Neural progenitor cell (in vitro differentiated cells): ENCODE data around the gene CABLES1. TPM values are rescaled to one million over a fixed set of nuclear protein-coding genes. Genes with fewer than 3 reads are reported as not detected.
A peak's percentile ranks its signal among the peaks of the same experiment; 100 is the strongest.

Source experiments
- DNase-seq: peaks from one replicate; pipeline ENCODE4 v3.0.0-alpha.2; 2016; ENCODE audit warnings: low spot score
- H2AFZ ChIP-seq: fragments of 200-600 bp; sonication (generic); replicated peaks from 2 replicates; pipeline ENCODE4 v1.6.1; 2016; ENCODE audit warnings: antibody characterized with exemption
- H3F3A ChIP-seq: fragments of 200-600 bp; sonication (generic); 2 replicates; pipeline ENCODE4 v1.6.1; 2016; ENCODE audit warnings: antibody characterized with exemption, low read depth
- H3K27ac ChIP-seq: fragments of 200-600 bp; sonication (generic); 2 replicates; pipeline ENCODE4 v1.5.1; 2016; ENCODE audit warnings: mild to moderate bottlenecking
- H3K27me3 ChIP-seq: fragments of 200-600 bp; sonication (generic); 2 replicates; pipeline ENCODE4 v1.6.1; 2016; ENCODE audit warnings: mild to moderate bottlenecking, moderate library complexity
- H3K36me3 ChIP-seq: fragments of 200-600 bp; sonication (generic); 2 replicates; pipeline ENCODE4 v1.5.1; 2016
- H3K4me1 ChIP-seq: fragments of 200-600 bp; sonication (generic); 2 replicates; pipeline ENCODE4 v1.6.1; 2016; ENCODE audit warnings: mixed run types
- H3K4me2 ChIP-seq: fragments of 200-600 bp; sonication (generic); 2 replicates; pipeline ENCODE4 v1.6.1; 2016
- H3K4me3 ChIP-seq: fragments of 200-600 bp; sonication (generic); 2 replicates; pipeline ENCODE4 v1.5.1; 2016
- H3K79me2 ChIP-seq: fragments of 200-600 bp; sonication (generic); 2 replicates; pipeline ENCODE4 v1.6.1; 2016; ENCODE audit warnings: low read depth
- H3K9ac ChIP-seq: fragments of 200-600 bp; sonication (generic); 2 replicates; pipeline ENCODE4 v1.6.1; 2016
- H3K9me3 ChIP-seq: fragments of 200-600 bp; sonication (generic); 2 replicates; pipeline ENCODE4 v1.5.1; 2016; ENCODE audit warnings: low read depth
- H4K20me1 ChIP-seq: fragments of 200-600 bp; sonication (generic); 2 replicates; pipeline ENCODE4 v1.6.1; 2016; ENCODE audit warnings: low read depth
- H3K27ac Mint-ChIP-seq: 3 replicates; pipeline ENCODE4 v1.8.0; 2021; ENCODE audit warnings: mixed read lengths
- H3K27me3 Mint-ChIP-seq: 2 replicates; pipeline ENCODE4 v1.8.0; 2022; ENCODE audit warnings: low read depth, mild to moderate bottlenecking, inconsistent platforms, moderate library complexity, mixed read lengths; ENCODE audit not compliant: insufficient read depth
- H3K36me3 Mint-ChIP-seq: 3 replicates; pipeline ENCODE4 v1.8.0; 2021; ENCODE audit warnings: mixed read lengths
- H3K4me1 Mint-ChIP-seq: 3 replicates; pipeline ENCODE4 v1.8.0; 2021; ENCODE audit warnings: mixed read lengths
- H3K4me3 Mint-ChIP-seq: 3 replicates; pipeline ENCODE4 v1.8.0; 2021; ENCODE audit warnings: mild to moderate bottlenecking, moderate library complexity, mixed read lengths
- H3K9me3 Mint-ChIP-seq: 3 replicates; pipeline ENCODE4 v1.8.0; 2020; ENCODE audit warnings: mixed read lengths
- EZH2 ChIP-seq: fragments of 200-600 bp; sonication (generic); IDR thresholded peaks from 2 replicates; pipeline ENCODE4 v1.6.1; 2017; ENCODE audit warnings: antibody characterized with exemption, mild to moderate bottlenecking, moderate library complexity
- EZH2phosphoT487 ChIP-seq: fragments of 200-600 bp; sonication (generic); IDR thresholded peaks from 2 replicates; pipeline ENCODE4 v1.6.1; 2017; ENCODE audit warnings: antibody characterized with exemption
- total RNA-seq: library from RNA; depleted of rRNA; stranded (reverse); fragments of >200 nt; gene quantifications from 2 replicates; pipeline ENCODE4 v1.2.3, GENCODE V29; 2015; ENCODE audit warnings: low replicate concordance
- TF ChIP-seq, protein P1 (sequence below): fragments of 200-600 bp; sonication (generic); IDR thresholded peaks from 2 replicates; pipeline ENCODE4 v1.5.1; 2017; ENCODE audit warnings: antibody characterized with exemption, mild to moderate bottlenecking

The CABLES1 gene
- total RNA-seq, 1 donor from 2014 or later = 2.8 TPM

DNA sequence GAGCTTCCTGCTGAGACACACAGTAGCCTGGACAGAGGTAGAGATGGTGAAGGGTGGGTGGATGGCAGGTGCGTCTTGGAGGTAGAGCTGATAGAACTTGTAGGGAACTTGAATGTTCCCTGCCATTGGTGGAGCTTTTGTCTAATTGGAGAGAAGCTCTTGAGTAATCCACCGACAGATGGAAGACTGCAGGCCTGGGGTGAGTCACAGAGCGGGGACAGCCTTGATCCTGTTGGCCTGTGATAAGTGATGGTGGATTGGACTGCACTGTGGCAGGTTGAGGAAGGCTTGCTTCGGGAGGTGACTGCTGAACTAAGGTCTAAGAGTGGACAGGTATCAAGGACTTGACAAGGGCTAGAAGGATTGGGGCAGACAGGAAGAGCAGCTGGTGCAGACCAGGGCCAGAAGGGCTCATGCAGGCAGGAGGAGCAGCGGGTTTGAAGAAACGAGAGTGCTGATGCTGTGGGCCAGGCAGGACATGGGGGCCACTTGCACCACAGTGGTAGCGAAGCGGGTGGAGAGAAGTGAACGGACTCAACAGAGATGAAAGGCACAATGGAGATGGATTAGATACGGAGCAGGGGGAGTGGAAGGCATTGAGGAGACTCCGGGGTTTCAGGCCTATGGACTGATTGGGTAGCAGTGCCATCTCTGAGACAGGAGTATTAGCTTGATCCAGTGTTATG lies 16.3 kb downstream of the CABLES1 start:
- H3K4me3 Mint-ChIP-seq = no peak overlapping the region
- no peaks in the 10 kb centered on the region for H3K36me3 ChIP-seq
- no peak for DNase-seq
- no peaks in the 10 kb centered on the region for H4K20me1 ChIP-seq
- H3F3A ChIP-seq = no peaks in the 10 kb centered on the region
- no peaks in the 10 kb centered on the region for H3K27me3 Mint-ChIP-seq
- H3K9me3 ChIP-seq = no peaks in the 10 kb centered on the region
- no peak overlapping the region for H3K27ac ChIP-seq
- peaks cover under 1% of the 10 kb centered on the region for H3K79me2 ChIP-seq
- peaks cover 23% of the 10 kb centered on the region for H3K4me1 Mint-ChIP-seq
- H3K4me3 ChIP-seq = no peak overlapping the region
- no peak overlapping the region for H2AFZ ChIP-seq
- H3K36me3 Mint-ChIP-seq = peaks cover 5% of the 10 kb centered on the region
- peaks cover 2% of the 10 kb centered on the region for H3K9me3 Mint-ChIP-seq
- peaks cover 7% of the 10 kb centered on the region for H3K4me1 ChIP-seq
- no peak overlapping the region for H3K9ac ChIP-seq
- TF ChIP-seq EZH2phosphoT487 (no peak), EZH2 (no peak)
- TF ChIP-seq, protein P1, sequence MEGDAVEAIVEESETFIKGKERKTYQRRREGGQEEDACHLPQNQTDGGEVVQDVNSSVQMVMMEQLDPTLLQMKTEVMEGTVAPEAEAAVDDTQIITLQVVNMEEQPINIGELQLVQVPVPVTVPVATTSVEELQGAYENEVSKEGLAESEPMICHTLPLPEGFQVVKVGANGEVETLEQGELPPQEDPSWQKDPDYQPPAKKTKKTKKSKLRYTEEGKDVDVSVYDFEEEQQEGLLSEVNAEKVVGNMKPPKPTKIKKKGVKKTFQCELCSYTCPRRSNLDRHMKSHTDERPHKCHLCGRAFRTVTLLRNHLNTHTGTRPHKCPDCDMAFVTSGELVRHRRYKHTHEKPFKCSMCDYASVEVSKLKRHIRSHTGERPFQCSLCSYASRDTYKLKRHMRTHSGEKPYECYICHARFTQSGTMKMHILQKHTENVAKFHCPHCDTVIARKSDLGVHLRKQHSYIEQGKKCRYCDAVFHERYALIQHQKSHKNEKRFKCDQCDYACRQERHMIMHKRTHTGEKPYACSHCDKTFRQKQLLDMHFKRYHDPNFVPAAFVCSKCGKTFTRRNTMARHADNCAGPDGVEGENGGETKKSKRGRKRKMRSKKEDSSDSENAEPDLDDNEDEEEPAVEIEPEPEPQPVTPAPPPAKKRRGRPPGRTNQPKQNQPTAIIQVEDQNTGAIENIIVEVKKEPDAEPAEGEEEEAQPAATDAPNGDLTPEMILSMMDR = no peak
- no peaks in the 10 kb centered on the region for H3K27me3 ChIP-seq
- H3K27ac Mint-ChIP-seq = no peak overlapping the region
- H3K4me2 ChIP-seq = no peak overlapping the region

GRCh38 chr18:23154030-23154429 lies 18.7 kb downstream of the CABLES1 start:
- no peaks in the 10 kb centered on the region for H3F3A ChIP-seq
- no peak overlapping the region for H2AFZ ChIP-seq
- no peak for DNase-seq
- peaks cover 3% of the 10 kb centered on the region for H3K79me2 ChIP-seq
- Mint-ChIP-seq H3K4me1 (peaks cover 21% of the 10 kb centered on the region), H3K27me3 (no peaks in the 10 kb centered on the region), H3K4me3 (no peak overlapping the region), H3K27ac (no peak overlapping the region), H3K9me3 (peaks cover 2% of the 10 kb centered on the region), H3K36me3 (peaks cover 3% of the 10 kb centered on the region)
- no peaks in the 10 kb centered on the region for H3K9me3 ChIP-seq
- H3K4me3 ChIP-seq = no peak overlapping the region
- H3K4me2 ChIP-seq = no peak overlapping the region
- no peaks in the 10 kb centered on the region for H3K36me3 ChIP-seq
- H3K9ac ChIP-seq = no peak overlapping the region
- H3K27me3 ChIP-seq = no peaks in the 10 kb centered on the region
- peaks cover 7% of the 10 kb centered on the region for H3K4me1 ChIP-seq
- H4K20me1 ChIP-seq = no peaks in the 10 kb centered on the region
- TF ChIP-seq EZH2 = no peak
- no peak for TF ChIP-seq EZH2phosphoT487
- TF ChIP-seq, protein P1 = no peak
- H3K27ac ChIP-seq = no peak overlapping the region

- no peaks in the 10 kb centered on the region for H3K27me3 Mint-ChIP-seq
- no peaks in the 10 kb centered on the region for H3F3A ChIP-seq
- peak overlapping the region; percentile 0 for H2AFZ ChIP-seq
- H3K36me3 Mint-ChIP-seq = peaks cover 3% of the 10 kb centered on the region
- H3K4me1 ChIP-seq = peaks cover 7% of the 10 kb centered on the region
- no peak for DNase-seq
- H3K9me3 ChIP-seq = no peaks in the 10 kb centered on the region
- H3K4me2 ChIP-seq = no peak overlapping the region
- H3K4me3 ChIP-seq = no peak overlapping the region
- no peaks in the 10 kb centered on the region for H3K36me3 ChIP-seq
- no peak overlapping the region for H3K27ac ChIP-seq
- no peak overlapping the region for H3K27ac Mint-ChIP-seq
- no peaks in the 10 kb centered on the region for H3K27me3 ChIP-seq
- H3K79me2 ChIP-seq = peaks cover 3% of the 10 kb centered on the region
- H3K4me1 Mint-ChIP-seq = peaks cover 26% of the 10 kb centered on the region
- no peak overlapping the region for H3K9ac ChIP-seq
- no peak overlapping the region for H3K4me3 Mint-ChIP-seq
- H3K9me3 Mint-ChIP-seq = peaks cover 2% of the 10 kb centered on the region
- TF ChIP-seq EZH2 = no peak
- no peak for TF ChIP-seq EZH2phosphoT487
- H4K20me1 ChIP-seq = no peaks in the 10 kb centered on the region
These were observed 19.7 kb downstream of the CABLES1 start for GRCh38 chr18:23154823-23155500.

GRCh38 chr18:23155537-23155936 lies 20.3 kb downstream of the CABLES1 start:
- Histone ChIP-seq H3K27me3 (no peaks in the 10 kb centered on the region), H2AFZ (peak overlapping the region; percentile 0), H4K20me1 (no peaks in the 10 kb centered on the region), H3K9ac (no peak overlapping the region), H3K4me2 (no peak overlapping the region), H3K4me3 (no peak overlapping the region), H3K36me3 (no peaks in the 10 kb centered on the region), H3K79me2 (peaks cover 3% of the 10 kb centered on the region), H3K4me1 (peaks cover 7% of the 10 kb centered on the region), H3F3A (no peaks in the 10 kb centered on the region), H3K9me3 (no peaks in the 10 kb centered on the region), H3K27ac (no peak overlapping the region)
- no peak overlapping the region for H3K4me3 Mint-ChIP-seq
- no peaks in the 10 kb centered on the region for H3K27me3 Mint-ChIP-seq
- H3K27ac Mint-ChIP-seq = peak overlapping the region; percentile 37
- H3K4me1 Mint-ChIP-seq = peaks cover 26% of the 10 kb centered on the region
- H3K36me3 Mint-ChIP-seq = peaks cover 3% of the 10 kb centered on the region
- DNase-seq = no peak
- H3K9me3 Mint-ChIP-seq = peaks cover 1% of the 10 kb centered on the region
- TF ChIP-seq, protein P1 = no peak
- no peak for TF ChIP-seq EZH2
- TF ChIP-seq EZH2phosphoT487 = no peak
